Effector memory CD8-positive, alpha-beta T cell (primary cell): ENCODE data around the gene CERKL.
"Not testable (repeated sequence)": the region's sequence is repeated elsewhere in the genome, so short reads cannot be mapped to it uniquely, and the experiment has no call there.

Experiments
- ATAC-seq: fragments of 150-1000 bp; cut with Tn5 transposase; replicated peaks from 2 replicates; pipeline ENCODE4 v1.10.0; 2021; ENCODE audit warnings: mild to moderate bottlenecking, moderate library complexity
- DNase-seq, 3 experiments: peaks; one replicate each; pipeline ENCODE4 v3.0.0; 2021
- H3K27ac Mint-ChIP-seq, 2 donors: one replicate each; pipeline ENCODE4 v1.8.0; 2022; ENCODE audit warnings: mild to moderate bottlenecking in 2 of 2, mixed read lengths in 2 of 2, moderate library complexity in 2 of 2
- H3K27me3 Mint-ChIP-seq, 2 donors: one replicate each; pipeline ENCODE4 v1.8.0; 2022; ENCODE audit warnings: mixed read lengths in 2 of 2
- H3K36me3 Mint-ChIP-seq: one replicate; pipeline ENCODE4 v1.8.0; 2022; ENCODE audit warnings: mild to moderate bottlenecking, moderate library complexity, mixed read lengths; ENCODE audit not compliant: insufficient read depth
- H3K4me1 Mint-ChIP-seq, 2 donors: one replicate each; pipeline ENCODE4 v1.8.0; 2022; ENCODE audit warnings: low read depth in 2 of 2, mixed read lengths in 2 of 2
- H3K4me3 Mint-ChIP-seq, 2 donors: one replicate each; pipeline ENCODE4 v1.8.0; 2022; ENCODE audit warnings: mild to moderate bottlenecking in 2 of 2, mixed read lengths in 2 of 2, moderate library complexity in 2 of 2
- H3K9me3 Mint-ChIP-seq, 2 donors: one replicate each; pipeline ENCODE4 v1.8.0; 2022; ENCODE audit warnings: mixed read lengths in 2 of 2
- total RNA-seq, 9 experiments: gene quantifications; one replicate each; lab custom pipeline; 2026; lab: John Stamatoyannopoulos, UW

CERKL gene, protein sequence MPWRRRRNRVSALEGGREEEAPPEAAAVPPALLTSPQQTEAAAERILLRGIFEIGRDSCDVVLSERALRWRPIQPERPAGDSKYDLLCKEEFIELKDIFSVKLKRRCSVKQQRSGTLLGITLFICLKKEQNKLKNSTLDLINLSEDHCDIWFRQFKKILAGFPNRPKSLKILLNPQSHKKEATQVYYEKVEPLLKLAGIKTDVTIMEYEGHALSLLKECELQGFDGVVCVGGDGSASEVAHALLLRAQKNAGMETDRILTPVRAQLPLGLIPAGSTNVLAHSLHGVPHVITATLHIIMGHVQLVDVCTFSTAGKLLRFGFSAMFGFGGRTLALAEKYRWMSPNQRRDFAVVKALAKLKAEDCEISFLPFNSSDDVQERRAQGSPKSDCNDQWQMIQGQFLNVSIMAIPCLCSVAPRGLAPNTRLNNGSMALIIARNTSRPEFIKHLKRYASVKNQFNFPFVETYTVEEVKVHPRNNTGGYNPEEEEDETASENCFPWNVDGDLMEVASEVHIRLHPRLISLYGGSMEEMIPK
- total RNA-seq: 0 to 1.3 (median 0) reads per million in 9 experiments

- peaks cover 75 to 93% of the 10 kb centered on the region in 2 donors for H3K27me3 Mint-ChIP-seq
- ATAC-seq (peak; percentile 50), DNase-seq (no peak)
- no peaks in the 10 kb centered on the region for H3K9me3 Mint-ChIP-seq
- no peak within 1 kb of the TSS for H3K27ac Mint-ChIP-seq
- H3K4me1 Mint-ChIP-seq: peaks cover 4 to 6% of the 10 kb centered on the region in 2 donors
- no peaks in the 10 kb centered on the region for H3K36me3 Mint-ChIP-seq
- peak within 1 kb of the TSS; percentile 83 to 86 for H3K4me3 Mint-ChIP-seq
Measured at GRCh38 chr2:181656450-181657291, at the start of gene CERKL. CERKL (minus strand) TSS chr2:181657105; CDS start chr2:181657006, 99 bp downstream.

- DNase-seq, H3K9me3 Mint-ChIP-seq, H3K27ac Mint-ChIP-seq, H3K36me3 Mint-ChIP-seq, H3K4me1 Mint-ChIP-seq, H3K4me3 Mint-ChIP-seq, ATAC-seq: not testable (repeated sequence)
- H3K27me3 Mint-ChIP-seq: peaks cover 19 to 20% of the 10 kb centered on the region in 2 donors
Measured at GRCh38 chr2:181702519-181702918, 45.6 kb upstream of the CERKL start.

DNA sequence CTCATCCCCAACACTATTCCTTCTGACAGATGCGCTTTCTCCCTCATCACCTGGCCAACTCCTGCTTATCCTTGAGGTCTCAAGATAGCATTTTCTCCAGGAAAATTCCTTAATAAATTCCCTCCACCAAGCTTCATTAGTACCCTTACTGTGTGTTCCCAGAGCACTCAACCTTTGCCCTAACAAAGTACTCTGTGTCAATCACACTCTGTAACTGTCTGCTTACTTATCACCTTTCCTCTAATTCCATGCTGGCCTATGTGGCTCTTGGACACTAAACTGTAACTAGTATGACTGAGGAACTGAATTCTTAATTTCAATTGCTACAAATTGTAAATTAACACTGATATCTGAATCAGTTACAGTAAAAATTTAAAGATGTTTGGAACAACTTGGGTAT, 41.3 kb upstream of the CERKL start:
- no peaks in the 10 kb centered on the region for H3K9me3 Mint-ChIP-seq
- H3K27me3 Mint-ChIP-seq: peaks cover 36 to 41% of the 10 kb centered on the region in 2 donors
- no peak for DNase-seq
- no peak for ATAC-seq
- H3K4me1 Mint-ChIP-seq: no peaks in the 10 kb centered on the region
- no peak overlapping the region for H3K27ac Mint-ChIP-seq
- H3K4me3 Mint-ChIP-seq: no peak overlapping the region
- no peaks in the 10 kb centered on the region for H3K36me3 Mint-ChIP-seq

DNA sequence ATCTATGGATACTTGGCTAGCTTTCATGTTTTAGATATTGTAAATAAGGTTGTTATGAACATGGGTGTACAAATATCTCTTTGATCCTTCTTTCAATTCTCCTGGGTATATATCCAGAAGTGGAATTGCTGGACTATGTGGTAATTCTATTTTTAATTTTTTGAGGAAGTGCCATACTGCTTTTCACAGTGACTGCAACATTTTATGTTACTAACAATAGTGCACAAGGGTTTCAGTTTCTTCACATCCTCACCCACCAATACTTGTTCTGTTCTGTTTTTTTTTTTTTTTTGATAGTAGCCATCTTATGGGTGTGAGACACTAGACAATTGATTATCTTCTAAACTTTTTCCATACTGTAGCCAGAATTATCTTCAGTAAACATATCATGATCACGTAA, 40.7 kb upstream of the CERKL start:
- ATAC-seq (no peak), DNase-seq (no peak)
- peaks cover 36 to 44% of the 10 kb centered on the region in 2 donors for H3K27me3 Mint-ChIP-seq
- H3K27ac Mint-ChIP-seq: no peak overlapping the region
- H3K36me3 Mint-ChIP-seq: no peaks in the 10 kb centered on the region
- no peak overlapping the region for H3K4me3 Mint-ChIP-seq
- H3K4me1 Mint-ChIP-seq: no peaks in the 10 kb centered on the region
- no peaks in the 10 kb centered on the region for H3K9me3 Mint-ChIP-seq

DNA sequence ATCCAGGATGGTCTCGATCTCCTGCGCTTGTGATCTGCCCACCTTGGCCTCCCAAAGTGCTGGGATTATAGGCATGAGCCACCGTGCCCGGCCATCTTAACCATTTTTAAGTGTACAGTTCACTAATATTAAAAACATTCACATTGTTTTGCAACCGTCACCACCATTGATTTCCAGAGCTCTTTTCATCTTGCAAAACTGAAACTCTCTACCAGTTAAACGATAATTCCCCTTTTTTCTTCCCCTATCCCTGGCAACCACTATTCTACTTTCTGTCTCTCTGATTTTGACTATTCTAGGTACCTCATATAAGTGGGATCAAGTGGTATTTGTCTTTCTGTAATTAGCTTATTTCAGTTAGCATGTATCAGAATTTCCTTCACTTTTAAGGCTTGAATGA, 40.2 kb upstream of the CERKL start:
- Mint-ChIP-seq H3K27me3 (peaks cover 36 to 44% of the 10 kb centered on the region in 2 donors), H3K27ac (no peak overlapping the region), H3K36me3 (no peaks in the 10 kb centered on the region), H3K9me3 (no peaks in the 10 kb centered on the region), H3K4me3 (no peak overlapping the region), H3K4me1 (no peaks in the 10 kb centered on the region)
- ATAC-seq: no peak
- DNase-seq: no peak

DNA sequence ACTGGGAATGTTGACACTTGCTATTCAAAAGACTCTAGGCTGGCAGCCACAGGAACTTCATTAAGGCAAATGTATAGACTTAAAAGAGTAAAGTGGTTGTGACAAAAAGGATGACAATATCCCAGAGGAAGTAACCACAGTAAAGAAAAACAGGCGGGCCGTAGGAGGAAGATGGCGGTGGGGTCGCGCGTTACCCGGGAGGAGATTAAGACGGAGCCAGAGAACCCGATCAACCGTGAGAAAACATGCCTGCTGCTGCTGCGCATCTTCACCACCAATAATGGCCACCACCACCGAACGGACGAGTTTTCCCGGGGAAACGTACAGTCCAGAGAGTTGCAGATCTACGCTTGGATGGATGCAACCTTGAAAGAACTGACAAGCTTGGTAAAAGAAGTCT, 37.4 kb upstream of the CERKL start:
- ATAC-seq (no peak), DNase-seq (no peak)
- Mint-ChIP-seq H3K4me1 (no peaks in the 10 kb centered on the region), H3K27me3 (peaks cover 41 to 44% of the 10 kb centered on the region in 2 donors), H3K36me3 (no peaks in the 10 kb centered on the region), H3K27ac (no peak overlapping the region), H3K9me3 (no peaks in the 10 kb centered on the region), H3K4me3 (no peak overlapping the region)

DNA sequence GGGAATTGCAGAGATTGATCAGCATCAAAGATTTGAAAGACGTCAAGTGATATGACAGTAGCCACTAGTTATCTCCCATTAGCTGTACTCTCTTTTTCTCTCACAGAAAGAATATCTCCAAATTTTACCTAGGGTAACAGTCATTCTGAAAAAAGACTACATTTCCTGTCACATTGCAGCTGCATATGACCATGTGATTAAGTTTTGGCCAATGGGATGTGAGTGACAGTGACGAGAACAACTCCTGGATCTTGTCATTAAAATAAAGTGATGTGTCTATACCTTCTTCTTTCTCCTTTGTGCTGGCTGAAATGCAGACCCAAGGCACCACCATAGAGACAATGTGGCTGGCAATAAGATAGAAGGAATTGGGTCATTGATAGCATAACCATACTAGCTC, 34.0 kb upstream of the CERKL start:
- Mint-ChIP-seq H3K27ac (no peak overlapping the region), H3K36me3 (no peaks in the 10 kb centered on the region), H3K4me1 (no peaks in the 10 kb centered on the region), H3K4me3 (no peak overlapping the region), H3K27me3 (peaks cover 44 to 48% of the 10 kb centered on the region in 2 donors), H3K9me3 (no peaks in the 10 kb centered on the region)
- ATAC-seq: no peak
- DNase-seq: no peak

DNA sequence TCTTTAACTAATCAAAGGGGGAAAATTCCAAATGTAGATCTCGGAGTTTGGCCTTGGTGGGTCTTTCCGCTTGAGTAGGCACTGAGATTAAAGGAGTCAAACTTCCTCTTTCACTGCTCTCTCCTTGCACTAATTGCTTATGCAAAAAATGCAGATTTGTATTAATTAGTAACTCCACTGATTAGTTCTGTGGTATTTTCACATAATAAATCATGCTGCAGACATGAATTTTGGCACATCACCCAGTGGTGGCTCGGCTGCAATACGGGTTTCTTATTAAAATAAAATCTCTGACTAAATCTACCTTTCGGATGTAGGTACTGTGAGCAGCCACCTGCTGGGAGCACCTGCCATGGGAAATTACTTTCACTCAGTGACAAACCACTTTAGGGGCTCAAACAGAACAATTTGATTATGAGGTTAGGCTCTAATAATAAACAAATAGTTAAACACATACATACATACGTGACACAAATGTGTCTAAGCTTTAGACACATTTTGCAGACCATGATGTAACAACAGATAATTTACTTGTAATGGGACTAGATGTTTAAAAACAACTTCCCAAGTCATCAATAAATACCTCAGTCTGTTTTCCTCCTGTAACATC, 29.8 kb upstream of the CERKL start:
- no peaks in the 10 kb centered on the region for H3K36me3 Mint-ChIP-seq
- H3K27me3 Mint-ChIP-seq: peaks cover 74 to 78% of the 10 kb centered on the region in 2 donors
- DNase-seq: no peak
- no peaks in the 10 kb centered on the region for H3K9me3 Mint-ChIP-seq
- peaks cover 8 to 12% of the 10 kb centered on the region in 2 donors for H3K4me1 Mint-ChIP-seq
- no peak for ATAC-seq
- H3K4me3 Mint-ChIP-seq: no peak overlapping the region
- no peak overlapping the region for H3K27ac Mint-ChIP-seq

GRCh38 chr2:181685150-181685688, 28.3 kb upstream of the CERKL start:
- DNase-seq: no peak
- no peaks in the 10 kb centered on the region for H3K36me3 Mint-ChIP-seq
- H3K27me3 Mint-ChIP-seq: peaks cover 87 to 89% of the 10 kb centered on the region in 2 donors
- no peak overlapping the region for H3K27ac Mint-ChIP-seq
- H3K4me3 Mint-ChIP-seq: no peak overlapping the region
- ATAC-seq: no peak
- H3K9me3 Mint-ChIP-seq: no peaks in the 10 kb centered on the region
- peaks cover 15 to 22% of the 10 kb centered on the region in 2 donors for H3K4me1 Mint-ChIP-seq

DNA sequence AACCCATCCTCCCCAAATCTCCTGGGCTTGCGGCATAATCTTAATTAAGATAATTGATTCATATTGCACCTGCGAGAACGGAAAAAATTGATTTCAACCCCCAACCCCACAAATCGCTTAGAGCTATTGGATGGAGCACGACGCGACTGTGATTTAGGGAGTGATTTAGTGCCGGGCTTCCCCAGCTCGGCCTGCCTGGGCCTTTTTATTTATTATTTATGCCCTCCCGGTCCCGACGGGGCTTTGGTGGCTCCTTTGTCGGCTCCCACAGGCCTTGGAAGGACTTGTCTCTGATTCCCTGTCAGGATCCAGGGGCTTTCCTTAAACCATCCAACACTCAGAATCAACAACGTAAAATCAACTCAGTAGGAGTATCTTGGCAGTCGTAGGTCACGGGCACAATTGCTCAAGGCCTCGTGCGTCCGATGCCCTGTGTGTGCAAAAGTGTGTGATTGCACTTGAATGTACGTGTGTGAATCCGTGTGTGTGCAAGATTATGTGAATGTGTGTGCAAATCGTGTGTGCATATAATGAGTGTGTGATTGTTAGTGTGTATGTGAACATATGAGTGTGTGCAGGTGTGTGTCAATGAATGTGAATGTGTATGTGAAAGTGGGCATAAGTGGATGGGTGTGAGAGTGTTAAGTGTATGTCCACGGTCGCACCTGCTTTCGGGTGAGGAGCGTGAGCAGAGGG, 27.7 kb upstream of the CERKL start:
- Mint-ChIP-seq H3K4me3 (no peak overlapping the region), H3K4me1 (peaks cover 15 to 22% of the 10 kb centered on the region in 2 donors), H3K27ac (no peak overlapping the region), H3K36me3 (no peaks in the 10 kb centered on the region), H3K9me3 (no peaks in the 10 kb centered on the region), H3K27me3 (peaks cover 89% of the 10 kb centered on the region in 2 donors)
- no peak for ATAC-seq
- no peak for DNase-seq

DNA sequence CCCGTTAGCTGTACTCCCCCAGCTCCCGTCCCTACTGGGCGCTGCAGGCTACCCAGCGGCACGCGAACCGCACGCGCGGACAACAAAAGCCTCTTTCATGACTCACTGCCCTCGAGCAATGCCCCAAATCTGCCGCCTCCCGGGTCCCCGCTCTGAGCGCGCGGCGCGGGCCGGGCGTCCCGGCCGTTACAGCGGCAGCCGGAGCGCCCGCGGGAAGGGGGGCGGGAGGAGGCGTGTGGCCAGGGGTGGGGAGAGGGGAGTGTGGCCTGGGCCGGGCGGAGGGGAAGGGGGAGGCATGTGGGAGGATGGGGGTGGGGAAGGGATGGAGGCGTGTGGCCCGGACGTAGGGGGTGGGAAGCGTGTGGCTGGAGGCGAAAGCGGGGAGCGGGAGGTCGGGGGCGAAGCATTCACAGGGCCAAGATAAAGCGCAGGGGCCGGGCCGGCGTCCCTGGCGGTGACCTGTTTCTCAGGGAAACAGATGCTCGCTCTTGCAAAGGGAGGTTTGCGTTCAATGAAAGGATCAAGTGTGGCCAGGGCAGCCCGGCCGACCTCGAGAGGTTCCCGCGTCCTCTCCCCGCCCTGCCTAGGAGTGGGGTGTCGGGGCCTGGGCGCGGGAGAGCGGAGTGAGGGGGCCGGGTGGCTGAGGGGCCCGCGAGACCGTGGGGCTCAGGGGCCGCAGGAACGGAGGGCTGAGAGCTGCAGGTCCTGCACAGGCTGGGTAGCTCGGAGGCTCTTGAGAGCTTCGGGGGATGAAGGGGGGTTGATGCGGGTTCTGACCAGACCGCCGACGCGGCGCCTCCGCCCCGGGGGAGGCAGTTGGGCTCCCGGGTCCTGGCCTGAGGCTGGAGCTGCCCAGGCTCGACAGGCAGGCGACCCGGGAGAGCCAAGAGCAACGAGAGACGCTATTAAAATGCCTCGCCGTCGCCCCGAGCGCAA, 26.9 kb upstream of the CERKL start:
- Mint-ChIP-seq H3K27ac (no peak overlapping the region), H3K4me3 (peak overlapping the region; percentile 44 to 51), H3K36me3 (no peaks in the 10 kb centered on the region), H3K27me3 (peaks cover 90 to 91% of the 10 kb centered on the region in 2 donors), H3K9me3 (peaks cover 0 to under 1% of the 10 kb centered on the region in 2 donors), H3K4me1 (peaks cover 15 to 25% of the 10 kb centered on the region in 2 donors)
- no peak for DNase-seq
- ATAC-seq: no peak
